HepG2 (cell line): Measurements from ENCODE around the gene PRR35. TPM values are rescaled to one million over a fixed set of nuclear protein-coding genes. Genes with fewer than 3 reads are reported as not detected.

Source experiments
- BCL6 ChIP-seq: IDR thresholded peaks from 2 replicates; pipeline ENCODE4 v1.6.1; 2016; ENCODE audit warnings: missing genetic modification reagents, missing compliant biosample characterization
- EP300 ChIP-seq, 3 experiments: sonication (generic) in 1 of 3; formaldehyde crosslinking in 1 of 3; IDR thresholded peaks; 2 replicates each; pipeline versions ENCODE4 v1.5.1 to v1.6.1; 2011 to 2020; ENCODE audit warnings: low read depth in 2 of 3, low read length in 2 of 3, borderline replicate concordance in 1 of 3, improper control_type of control experiment in 1 of 3, mild to moderate bottlenecking in 1 of 3, missing genetic modification reagents in 1 of 3, moderate library complexity in 1 of 3
- FOXA3 ChIP-seq: IDR thresholded peaks from 2 replicates; pipeline ENCODE4 v1.6.1; 2016; ENCODE audit warnings: missing genetic modification reagents, missing compliant biosample characterization
- GATAD1 ChIP-seq: IDR thresholded peaks from 2 replicates; pipeline ENCODE4 v1.6.1; 2016; ENCODE audit warnings: missing genetic modification reagents, missing compliant biosample characterization
- GATAD2A ChIP-seq: IDR thresholded peaks from 2 replicates; pipeline ENCODE4 v1.6.1; 2016
- HOXA3 ChIP-seq: sonication (generic); formaldehyde crosslinking; IDR thresholded peaks from 2 replicates; pipeline ENCODE4 v1.5.0; 2020; ENCODE audit warnings: missing genetic modification reagents
- KDM3A ChIP-seq: IDR thresholded peaks from 2 replicates; pipeline ENCODE4 v1.6.1; 2018; ENCODE audit warnings: low read depth, missing compliant biosample characterization
- LCORL ChIP-seq, 2 experiments: fragments of 450-650 bp in 1 of 2; sonication (generic) in 1 of 2; formaldehyde crosslinking in 1 of 2; IDR thresholded peaks; 2 replicates each; pipeline versions ENCODE4 v1.5.0 to v1.6.1; 2017 to 2020; ENCODE audit warnings: antibody characterized with exemption in 1 of 2, missing genetic modification reagents in 1 of 2
- MAZ ChIP-seq, 2 experiments: sonication (generic) in 1 of 2; formaldehyde crosslinking in 1 of 2; IDR thresholded peaks; 2 replicates each; pipeline versions ENCODE4 v1.5.0 to v1.6.1; 2012 to 2020; ENCODE audit warnings: low read depth in 2 of 2, mild to moderate bottlenecking in 2 of 2, borderline replicate concordance in 1 of 2, improper control_type of control experiment in 1 of 2, low read length in 1 of 2, missing genetic modification reagents in 1 of 2, moderate library complexity in 1 of 2
- NFKBIZ ChIP-seq: IDR thresholded peaks from 2 replicates; pipeline ENCODE4 v1.6.1; 2018; ENCODE audit warnings: missing genetic modification reagents, missing compliant biosample characterization
- PRPF4 ChIP-seq: fragments of 200-400 bp; formaldehyde crosslinking; IDR thresholded peaks from 2 replicates; pipeline ENCODE4 v1.6.1; 2016; ENCODE audit warnings: low read length, low read depth; ENCODE audit not compliant: poor library complexity, severe bottlenecking
- SALL1 ChIP-seq: sonication (generic); formaldehyde crosslinking; IDR thresholded peaks from 2 replicates; pipeline ENCODE4 v1.8.0; 2022; ENCODE audit warnings: mild to moderate bottlenecking, missing genetic modification reagents
- SNAI1 ChIP-seq: sonication (generic); formaldehyde crosslinking; IDR thresholded peaks from 2 replicates; pipeline ENCODE4 v1.5.0; 2020; ENCODE audit warnings: mild to moderate bottlenecking, missing genetic modification reagents, borderline replicate concordance
- TARDBP ChIP-seq: sonication (generic); formaldehyde crosslinking; IDR thresholded peaks from 2 replicates; pipeline ENCODE4 v1.8.0; 2022; ENCODE audit warnings: mild to moderate bottlenecking, missing genetic modification reagents
- YY1 ChIP-seq: IDR thresholded peaks from 2 replicates; pipeline ENCODE4 v1.6.1; 2011; ENCODE audit warnings: low read length, low read depth, moderate library complexity, mild to moderate bottlenecking; ENCODE audit not compliant: insufficient read depth, insufficient replicate concordance
- ZBTB21 ChIP-seq: sonication (generic); formaldehyde crosslinking; IDR thresholded peaks from 2 replicates; pipeline ENCODE4 v1.4.0; 2020; ENCODE audit warnings: missing genetic modification reagents
- ZFP41 ChIP-seq: sonication (generic); formaldehyde crosslinking; IDR thresholded peaks from 2 replicates; pipeline ENCODE4 v1.4.0; 2020; ENCODE audit warnings: mild to moderate bottlenecking, missing genetic modification reagents, borderline replicate concordance
- ZNF292 ChIP-seq: sonication (generic); formaldehyde crosslinking; IDR thresholded peaks from 2 replicates; pipeline ENCODE4 v1.8.1; 2022; ENCODE audit warnings: mild to moderate bottlenecking, low read depth, missing genetic modification reagents, borderline replicate concordance
- ZNF552 ChIP-seq: sonication (generic); formaldehyde crosslinking; IDR thresholded peaks from 2 replicates; pipeline ENCODE4 v1.9.0; 2022; ENCODE audit warnings: missing genetic modification reagents, mild to moderate bottlenecking, borderline replicate concordance
- ZNF652 ChIP-seq: IDR thresholded peaks from 2 replicates; pipeline ENCODE4 v1.6.1; 2016; ENCODE audit warnings: low read depth, borderline replicate concordance
- polyA plus RNA-seq, 8 experiments: library from polyadenylated mRNA; depleted of rRNA in 3 of 8; stranded (reverse) in 7 of 8; unstranded in 1 of 8; fragments of >200 nt; fragmentation: Illumina TruSeq in 4 of 8; extraction: Trizol in 4 of 8; gene quantifications; 2 replicates each; pipeline versions ENCODE4 v1.2.1 to v1.2.3, GENCODE V29; 2011 to 2016; ENCODE audit warnings: low read depth in 4 of 8, missing spikeins in 1 of 8, mixed read lengths in 1 of 8; ENCODE audit not compliant: insufficient read depth in 1 of 8
- total RNA-seq, 5 experiments: library from RNA; depleted of rRNA; stranded (reverse); fragments of >200 nt; fragmentation: Illumina TruSeq; extraction: Trizol; gene quantifications; 2 replicates each; pipeline ENCODE4 v1.2.3, GENCODE V29; 2016; ENCODE audit warnings: low read depth in 1 of 5
- TF ChIP-seq, protein P1 (sequence below): sonication (generic); formaldehyde crosslinking; IDR thresholded peaks from 2 replicates; pipeline ENCODE4 v1.9.0; 2021; ENCODE audit warnings: missing genetic modification reagents, borderline replicate concordance
- TF ChIP-seq, protein P2 (sequence below): sonication (generic); formaldehyde crosslinking; IDR thresholded peaks from 2 replicates; pipeline ENCODE4 v1.9.0; 2022; ENCODE audit warnings: missing genetic modification reagents, mild to moderate bottlenecking, borderline replicate concordance

PRR35 gene
- total and polyA plus RNA-seq, 2 of the 13 experiments (the other 11 are each of a cell fraction or from before 2014, with no cell fraction given), result 0.07 to 0.16 TPM

DNA sequence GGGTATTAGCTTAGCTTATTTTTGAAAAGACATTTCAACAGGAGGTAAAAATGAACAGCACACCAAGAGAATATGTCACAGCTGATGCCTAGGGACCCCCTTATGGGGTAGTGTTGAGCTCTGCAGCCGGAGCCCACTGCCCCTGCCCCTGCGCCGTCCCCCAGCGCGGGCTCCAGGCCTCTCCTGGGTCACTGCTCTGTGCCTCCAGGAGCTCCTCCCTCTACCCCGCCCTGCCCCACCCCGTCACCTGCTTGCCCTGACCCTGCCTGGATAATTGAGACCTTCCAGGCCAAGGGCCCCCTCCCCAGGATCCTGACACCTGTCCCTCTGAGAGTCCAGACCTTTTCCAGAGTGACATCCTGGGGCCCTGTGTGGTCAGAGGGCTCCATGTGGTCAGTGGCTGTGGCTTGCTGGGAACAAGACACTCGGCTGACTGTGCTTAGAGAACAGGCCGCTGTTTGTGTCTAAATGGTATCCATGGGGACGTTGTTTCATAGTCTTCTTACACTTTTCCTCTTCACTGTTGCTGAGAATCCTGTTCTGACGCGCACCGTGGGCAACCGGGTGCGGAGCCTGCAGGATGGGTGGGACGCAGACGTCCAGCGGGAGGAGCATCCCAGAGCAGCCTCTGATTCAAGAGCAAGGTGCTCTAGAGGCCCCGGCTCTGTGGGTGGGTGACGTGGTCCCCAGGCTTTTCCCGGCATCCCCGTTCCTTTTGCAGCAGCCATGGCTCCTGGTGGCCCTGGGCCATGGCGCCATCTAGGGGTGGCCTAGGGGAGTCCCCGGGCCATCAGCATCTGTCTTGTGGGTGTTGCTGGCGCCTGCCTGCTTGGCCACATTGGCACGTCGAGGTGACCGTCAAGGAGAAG lies 50.6 kb downstream of the PRR35 start (continued):
- TF ChIP-seq EP300 (IDR thresholded peaks at IDR 0.05; ENCODE audit: low read depth in 2 of 2, low read length in 2 of 2), result no peak
- TF ChIP-seq EP300 (CRISPR knock-in tag; IDR thresholded peaks at IDR 0.05; ENCODE audit: borderline replicate concordance), result no peak
- no peak for TF ChIP-seq ZNF292 (CRISPR knock-in tag)
- TF ChIP-seq MAZ (IDR thresholded peaks at IDR 0.05; ENCODE audit: borderline replicate concordance, low read depth, low read length), result no peak; the same call in 1 of the 2 replicates
- TF ChIP-seq MAZ (CRISPR knock-in tag; IDR thresholded peaks at IDR 0.05; ENCODE audit: low read depth), result peak; percentile 46
- TF ChIP-seq HOXA3 (CRISPR knock-in tag), result peak; percentile 61; the same call in 1 of the 2 replicates
- TF ChIP-seq GATAD1 (CRISPR knock-in tag), result peak; percentile 64
- TF ChIP-seq LCORL (IDR thresholded peaks at IDR 0.05), result no peak
- peak; percentile 32; the same call in 1 of the 2 replicates for TF ChIP-seq LCORL (CRISPR knock-in tag; IDR thresholded peaks at IDR 0.05)
- TF ChIP-seq TARDBP (CRISPR knock-in tag), result peak; percentile 78
- TF ChIP-seq ZNF552 (CRISPR knock-in tag), result no peak
- 0 out of 2 replicates have a peak, but pooled peaks have one; percentile 35 for TF ChIP-seq SNAI1 (CRISPR knock-in tag)
- TF ChIP-seq PRPF4, result no peak
- no peak for TF ChIP-seq ZNF652
- TF ChIP-seq YY1, result peak; percentile 74
- no peak for TF ChIP-seq NFKBIZ (CRISPR knock-in tag)
- TF ChIP-seq GATAD2A, result peak; percentile 60
- TF ChIP-seq, protein P1, sequence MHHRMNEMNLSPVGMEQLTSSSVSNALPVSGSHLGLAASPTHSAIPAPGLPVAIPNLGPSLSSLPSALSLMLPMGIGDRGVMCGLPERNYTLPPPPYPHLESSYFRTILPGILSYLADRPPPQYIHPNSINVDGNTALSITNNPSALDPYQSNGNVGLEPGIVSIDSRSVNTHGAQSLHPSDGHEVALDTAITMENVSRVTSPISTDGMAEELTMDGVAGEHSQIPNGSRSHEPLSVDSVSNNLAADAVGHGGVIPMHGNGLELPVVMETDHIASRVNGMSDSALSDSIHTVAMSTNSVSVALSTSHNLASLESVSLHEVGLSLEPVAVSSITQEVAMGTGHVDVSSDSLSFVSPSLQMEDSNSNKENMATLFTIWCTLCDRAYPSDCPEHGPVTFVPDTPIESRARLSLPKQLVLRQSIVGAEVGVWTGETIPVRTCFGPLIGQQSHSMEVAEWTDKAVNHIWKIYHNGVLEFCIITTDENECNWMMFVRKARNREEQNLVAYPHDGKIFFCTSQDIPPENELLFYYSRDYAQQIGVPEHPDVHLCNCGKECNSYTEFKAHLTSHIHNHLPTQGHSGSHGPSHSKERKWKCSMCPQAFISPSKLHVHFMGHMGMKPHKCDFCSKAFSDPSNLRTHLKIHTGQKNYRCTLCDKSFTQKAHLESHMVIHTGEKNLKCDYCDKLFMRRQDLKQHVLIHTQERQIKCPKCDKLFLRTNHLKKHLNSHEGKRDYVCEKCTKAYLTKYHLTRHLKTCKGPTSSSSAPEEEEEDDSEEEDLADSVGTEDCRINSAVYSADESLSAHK (CRISPR knock-in tag), result no peak
- no peak for TF ChIP-seq ZBTB21 (CRISPR knock-in tag)
- TF ChIP-seq KDM3A, result peak; percentile 59; the same call in 1 of the 2 replicates
- TF ChIP-seq, protein P2, sequence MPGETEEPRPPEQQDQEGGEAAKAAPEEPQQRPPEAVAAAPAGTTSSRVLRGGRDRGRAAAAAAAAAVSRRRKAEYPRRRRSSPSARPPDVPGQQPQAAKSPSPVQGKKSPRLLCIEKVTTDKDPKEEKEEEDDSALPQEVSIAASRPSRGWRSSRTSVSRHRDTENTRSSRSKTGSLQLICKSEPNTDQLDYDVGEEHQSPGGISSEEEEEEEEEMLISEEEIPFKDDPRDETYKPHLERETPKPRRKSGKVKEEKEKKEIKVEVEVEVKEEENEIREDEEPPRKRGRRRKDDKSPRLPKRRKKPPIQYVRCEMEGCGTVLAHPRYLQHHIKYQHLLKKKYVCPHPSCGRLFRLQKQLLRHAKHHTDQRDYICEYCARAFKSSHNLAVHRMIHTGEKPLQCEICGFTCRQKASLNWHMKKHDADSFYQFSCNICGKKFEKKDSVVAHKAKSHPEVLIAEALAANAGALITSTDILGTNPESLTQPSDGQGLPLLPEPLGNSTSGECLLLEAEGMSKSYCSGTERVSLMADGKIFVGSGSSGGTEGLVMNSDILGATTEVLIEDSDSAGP, result peak; percentile 51; the same call in 1 of the 2 replicates
- peak; percentile 35 for TF ChIP-seq BCL6 (CRISPR knock-in tag)
- peak; percentile 51 for TF ChIP-seq SALL1 (CRISPR knock-in tag)
- TF ChIP-seq FOXA3, result 0 out of 2 replicates have a peak, but pooled peaks have one; percentile 18
- no peak for TF ChIP-seq ZFP41
